ENCODE results near the gene OR4D11.
"Not testable (repeated sequence)": the region's sequence is repeated elsewhere in the genome, so short reads cannot be mapped to it uniquely, and the experiment has no call there.

The OR4D11 gene

GRCh38 chr11:59503276-59503675, at the start of gene OR4D11:
Gene OR4D11, plus strand, starts transcription at chr11:59503576. Its CDS starts 0 bp downstream, at chr11:59503576.
- DNase-seq (ENCODE audit: low read depth), result no peak

- no peak for DNase-seq (ENCODE audit: low read depth)
Measured at GRCh38 chr11:59456661-59457060, 46.7 kb upstream of the OR4D11 start, which contains the start of gene OR4D6. Gene OR4D6, plus strand, starts transcription at chr11:59456961. Its CDS starts 0 bp downstream, at chr11:59456961.

DNA sequence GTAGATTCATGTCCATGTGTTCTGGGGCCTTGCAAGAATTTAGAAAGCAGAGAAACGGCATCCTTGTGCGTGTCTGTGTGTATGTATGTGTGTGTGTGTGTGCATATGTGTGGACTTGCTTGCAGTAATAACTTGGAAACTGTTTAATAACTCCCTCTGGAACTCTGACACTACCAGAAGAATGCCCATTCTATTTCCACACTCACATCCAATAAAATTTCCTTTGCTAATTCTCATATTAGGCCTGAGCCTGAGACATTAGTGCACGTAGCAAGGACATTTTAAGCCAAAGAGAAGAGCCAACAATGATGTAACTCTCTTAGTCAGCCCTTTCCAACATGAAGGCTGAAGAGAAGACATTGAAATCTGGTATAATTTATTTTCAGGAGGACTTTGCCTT, 43.5 kb upstream of the OR4D11 start:
- DNase-seq (ENCODE audit: low read depth), result no peak

DNA sequence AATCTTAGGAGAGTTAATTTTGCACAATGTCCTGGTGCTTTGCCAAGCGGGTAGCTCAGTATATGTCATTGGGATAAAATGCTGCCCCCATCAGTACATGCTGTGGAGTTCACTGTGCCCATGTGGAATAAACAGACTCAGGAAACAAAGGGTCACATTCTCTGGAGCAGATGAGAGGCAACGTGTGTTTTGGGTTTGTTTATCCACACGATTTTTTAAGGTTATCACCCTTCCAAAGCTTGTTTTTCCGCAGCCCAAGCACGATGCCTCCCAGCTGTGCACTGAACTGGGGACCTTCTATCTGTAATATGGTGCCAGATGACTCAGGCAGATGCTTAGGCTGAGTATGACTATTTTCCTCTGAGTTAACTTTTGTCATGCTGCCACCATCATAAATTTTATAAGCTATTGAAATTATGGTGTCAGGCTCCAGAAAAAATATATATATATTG, 40.2 kb upstream of the OR4D11 start:
- DNase-seq (ENCODE audit: low read depth), result no peak

- no peak for DNase-seq (ENCODE audit: low read depth)
Measured at GRCh38 chr11:59473015-59473414, 30.4 kb upstream of the OR4D11 start, which contains the start of gene OR4D10. Gene OR4D10, plus strand, starts transcription at chr11:59473315. Its CDS starts 4,115 bp downstream, at chr11:59477430.

- no peak for DNase-seq (ENCODE audit: low read depth)
Measured at GRCh38 chr11:59475176-59475575, 28.2 kb upstream of the OR4D11 start.

GRCh38 chr11:59479906-59480305, 23.5 kb upstream of the OR4D11 start:
- DNase-seq (ENCODE audit: low read depth), result no peak

GRCh38 chr11:59480359-59480758, 23.0 kb upstream of the OR4D11 start:
- no peak for DNase-seq (ENCODE audit: low read depth)

GRCh38 chr11:59501931-59502330, 1.4 kb upstream of the OR4D11 start:
- no peak for DNase-seq (ENCODE audit: low read depth)

DNA sequence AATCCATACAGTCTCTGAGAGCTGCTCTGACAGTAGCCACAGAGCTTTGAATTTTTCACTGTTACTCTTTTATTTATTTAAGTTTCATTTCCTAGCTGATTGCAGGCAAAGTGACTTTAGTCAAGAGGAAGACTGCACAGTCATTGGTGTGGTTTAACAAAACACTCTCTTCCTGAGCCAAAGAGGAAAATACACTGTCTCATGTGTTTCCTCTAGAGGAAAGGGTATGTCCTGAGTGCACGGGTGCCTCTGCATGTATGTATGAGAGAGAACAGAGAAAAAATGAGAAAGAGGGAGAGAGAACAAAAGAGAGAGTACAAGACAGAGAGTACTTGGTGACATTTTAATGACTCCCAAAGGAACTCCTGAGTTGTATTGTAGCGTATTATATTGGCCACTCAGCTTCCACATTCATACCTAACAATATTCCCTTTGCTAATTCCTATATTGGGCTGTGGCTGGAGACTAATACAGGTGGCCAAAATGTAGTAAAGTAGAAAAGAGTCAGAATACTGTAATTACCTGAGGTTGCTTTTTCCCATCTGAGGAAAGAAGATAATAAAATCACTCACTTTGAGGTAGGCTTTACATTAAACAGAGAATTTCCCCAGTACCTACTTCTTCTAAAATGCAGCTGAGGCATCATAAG, 7.7 kb downstream of the OR4D11 start, which contains the start of gene OR4D9:
OR4D9 (plus strand) TSS at position 599 of the 649 bp plus-strand sequence. CDS start 3,374 bp downstream, outside the sequence.
- DNase-seq (ENCODE audit: low read depth), result no peak

DNA sequence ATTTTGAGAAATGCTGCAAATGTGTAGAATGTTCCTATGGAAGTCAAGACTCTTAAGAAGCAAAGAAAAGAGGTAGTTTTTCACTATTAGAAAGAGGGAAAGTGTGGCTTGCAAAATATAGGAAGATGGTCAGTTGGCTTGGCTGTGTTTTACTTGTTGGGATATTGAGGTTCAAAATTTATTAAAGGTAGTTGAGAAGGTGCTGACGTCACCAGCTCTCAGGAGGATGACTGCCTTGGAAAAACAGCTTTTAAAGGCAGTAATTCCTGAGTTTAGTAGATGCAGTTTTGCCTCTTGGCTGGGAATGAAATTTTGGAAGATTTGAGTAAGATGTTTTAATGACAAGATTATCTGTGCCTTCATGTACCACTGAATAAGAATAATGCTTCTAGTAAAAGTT, 8.3 kb downstream of the OR4D11 start:
- DNase-seq (ENCODE audit: low read depth), result no peak

DNA sequence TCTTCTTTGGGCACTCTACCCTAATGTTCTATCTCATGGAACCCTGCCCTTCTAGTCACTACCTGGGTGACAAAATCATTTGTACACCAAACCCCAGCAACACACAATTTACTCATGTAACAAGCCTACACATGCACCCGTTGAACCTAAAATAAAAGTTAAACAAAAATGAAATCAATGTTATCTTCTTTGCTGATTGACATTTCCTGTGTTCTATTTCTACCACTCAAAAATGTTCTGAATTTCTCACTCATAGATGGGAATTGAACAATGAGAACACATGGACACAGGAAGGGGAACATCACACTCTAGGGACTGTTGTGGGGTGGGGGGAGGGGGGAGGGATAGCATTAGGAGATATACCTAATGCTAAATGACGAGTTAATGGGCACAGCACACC, 16.8 kb downstream of the OR4D11 start:
- not testable (repeated sequence) for DNase-seq (ENCODE audit: low read depth)

- no peak for DNase-seq (ENCODE audit: low read depth)
Measured at GRCh38 chr11:59520741-59521140, 17.4 kb downstream of the OR4D11 start.

- no peak for DNase-seq (ENCODE audit: low read depth)
Measured at GRCh38 chr11:59523541-59523940, 20.2 kb downstream of the OR4D11 start.

DNA sequence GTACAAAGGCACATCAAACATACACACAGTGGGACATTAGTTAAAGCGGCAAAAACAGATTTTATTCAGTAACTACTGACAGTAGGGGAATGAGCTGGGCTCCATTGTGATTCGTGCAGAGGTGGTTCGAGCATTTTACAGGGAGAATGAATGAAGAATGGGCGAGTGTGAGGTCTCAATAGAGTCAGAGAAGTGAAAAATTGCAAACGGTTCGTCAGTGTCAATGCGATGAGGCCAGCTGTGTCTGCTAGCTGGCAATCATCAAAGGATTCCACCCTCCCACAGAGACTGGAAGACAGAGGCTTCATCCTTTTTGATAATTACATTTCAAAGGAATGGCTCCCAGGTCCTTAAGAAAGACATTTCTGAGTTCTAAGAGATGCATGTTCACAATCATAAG, 25.3 kb downstream of the OR4D11 start:
- no peak for DNase-seq (ENCODE audit: low read depth)

DNA sequence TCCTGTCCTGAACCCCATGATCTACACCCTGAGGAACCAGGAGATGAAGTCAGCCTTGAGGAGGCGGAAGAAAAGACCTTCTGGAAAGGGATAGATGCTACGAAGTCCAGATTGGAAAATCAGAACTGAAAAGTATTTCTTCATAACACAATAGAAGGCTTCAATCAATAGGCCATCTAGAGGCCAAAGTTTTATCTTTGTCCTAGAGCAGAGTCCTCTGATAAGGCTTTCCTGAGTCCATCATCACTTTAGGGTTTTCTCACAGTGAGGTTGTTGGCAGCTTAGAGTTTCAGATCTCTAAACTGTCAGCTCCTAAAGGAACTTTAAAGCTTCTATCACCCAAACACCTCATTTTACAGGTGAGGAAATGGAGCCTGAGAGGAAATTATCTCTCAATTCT, 29.2 kb downstream of the OR4D11 start:
- no peak for DNase-seq (ENCODE audit: low read depth)

DNA sequence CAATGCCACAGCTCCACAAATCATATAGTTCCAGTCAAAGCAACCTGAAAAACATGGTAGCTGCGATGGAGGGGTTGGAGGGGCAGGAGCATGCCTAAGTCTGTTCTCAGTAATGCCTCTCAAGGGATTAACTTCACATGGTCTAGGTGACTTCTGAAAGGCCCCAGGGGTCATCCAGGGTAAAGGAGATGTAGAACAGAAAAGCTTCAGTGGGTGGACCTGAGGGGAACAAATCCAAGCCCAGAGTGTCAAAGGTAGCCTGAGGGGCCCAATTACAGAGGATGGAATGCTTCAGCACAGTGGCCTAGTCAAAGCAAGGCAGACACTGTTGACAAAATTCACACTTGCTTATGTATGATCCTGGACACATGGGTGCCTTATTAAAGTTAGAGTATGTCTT, 31.3 kb downstream of the OR4D11 start:
- no peak for DNase-seq (ENCODE audit: low read depth)

- no peak for DNase-seq (ENCODE audit: low read depth)
Measured at GRCh38 chr11:59542142-59542810, 38.9 kb downstream of the OR4D11 start.

DNA sequence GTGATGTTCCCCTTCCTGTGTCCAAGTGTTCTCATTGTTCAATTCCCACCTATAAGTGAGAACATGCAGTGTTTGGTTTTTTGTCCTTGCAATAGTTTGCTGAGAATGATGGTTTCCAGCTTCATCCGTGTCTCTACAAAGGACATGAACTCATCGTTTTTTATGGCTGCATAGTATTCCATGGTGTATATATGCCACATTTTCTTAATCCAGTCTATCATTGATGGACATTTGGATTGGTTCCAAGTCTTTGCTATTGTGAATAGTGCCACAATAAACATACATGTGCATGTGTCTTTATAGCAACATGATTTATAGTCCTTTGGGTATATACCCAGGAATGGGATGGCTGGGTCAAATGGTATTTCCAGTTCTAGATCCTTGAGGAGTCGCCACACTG, 40.3 kb downstream of the OR4D11 start:
- not testable (repeated sequence) for DNase-seq (ENCODE audit: low read depth)

GRCh38 chr11:59544869-59545178, 41.4 kb downstream of the OR4D11 start:
- DNase-seq (ENCODE audit: low read depth), result no peak

- no peak for DNase-seq (ENCODE audit: low read depth)
Measured at GRCh38 chr11:59545179-59546020, 42.0 kb downstream of the OR4D11 start.

GRCh38 chr11:59547605-59548308, 44.4 kb downstream of the OR4D11 start:
- not testable (repeated sequence) for DNase-seq (ENCODE audit: low read depth)

Measured in stimulated activated CD8-positive, alpha-beta memory T cell treated with anti-CD3 and anti-CD28 coated beads, Interleukin-15, amount 100 ng/mL, for 1 hour (primary cell).